Anterior cingulate cortex (tissue), 58 donors: ENCODE data around the gene ZMAT5.

Source experiments
- DNase-seq, 58 donors: peaks; one replicate each; lab custom pipeline; 2025; lab: John Stamatoyannopoulos, UW

ZMAT5 gene

GRCh38 chr22:29697853-29698598 lies 68.8 kb downstream of the ZMAT5 start:
- peak in 4 of 58 donors; percentile 10 to 23 (median 18) for DNase-seq

DNA sequence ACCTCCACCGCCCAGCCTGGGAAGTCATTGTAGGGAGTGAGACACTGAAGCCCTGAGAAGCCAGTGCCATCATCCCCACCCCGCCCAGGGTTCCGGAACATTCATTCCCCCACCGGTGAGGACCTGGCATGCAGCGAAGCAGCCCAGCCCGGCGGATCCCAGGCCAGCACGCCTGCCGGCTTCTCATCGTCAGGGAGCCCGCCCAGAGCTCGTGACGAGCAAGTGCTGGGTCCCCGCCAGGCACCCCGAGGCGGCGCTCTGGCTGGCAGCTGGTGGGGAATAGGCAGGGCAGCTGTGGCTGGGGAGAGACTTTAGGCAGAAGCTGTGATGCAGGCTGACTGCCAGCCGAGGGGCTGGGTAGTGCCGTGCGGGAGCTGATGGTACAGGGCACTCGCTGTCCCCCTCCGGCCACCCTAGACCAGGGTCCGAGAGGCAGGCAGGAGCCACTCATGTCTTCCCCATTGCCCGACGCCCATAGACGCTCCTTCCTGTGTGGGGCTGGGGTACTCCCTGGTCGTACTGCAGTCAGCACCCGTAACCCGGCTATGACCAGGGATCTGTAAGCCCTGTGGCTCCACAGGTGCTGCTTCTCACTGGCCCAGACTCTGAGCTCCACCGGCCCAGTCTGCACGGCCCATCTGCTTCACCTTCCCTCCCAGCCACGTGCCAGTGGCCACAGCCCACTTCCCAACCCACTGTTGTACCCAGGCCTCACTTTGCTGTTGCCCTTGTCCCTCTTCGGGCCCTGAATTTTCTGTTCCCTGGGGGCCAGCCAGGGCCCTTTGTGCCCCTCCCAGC lies 71.5 kb downstream of the ZMAT5 start:
- peak in 47 of 58 donors; percentile 9 to 84 (median 49) for DNase-seq

- peak in 2 of 58 donors; percentile 23 to 34 for DNase-seq
Observed at GRCh38 chr22:29693671-29694070, 73.1 kb downstream of the ZMAT5 start.

DNA sequence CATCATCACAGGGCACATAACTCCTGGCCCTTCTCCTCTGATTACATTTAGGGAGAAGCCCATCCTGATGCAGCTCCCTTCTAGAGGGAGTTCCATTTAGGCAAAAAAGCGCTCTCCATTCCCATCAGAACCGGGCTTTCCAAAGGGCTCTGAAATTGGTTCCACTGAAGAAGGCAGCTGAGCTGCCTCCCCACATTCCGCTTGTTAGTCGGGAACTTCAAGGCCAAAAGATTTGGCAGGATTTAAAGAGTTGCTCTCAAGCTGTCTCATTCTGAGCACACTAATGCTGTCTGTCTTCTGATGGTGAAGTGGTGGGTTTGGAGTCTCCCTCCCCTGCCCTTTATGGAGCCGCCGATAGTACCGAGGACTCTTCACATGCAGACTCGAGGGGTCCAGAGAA lies 73.6 kb downstream of the ZMAT5 start:
- no peak for DNase-seq

- DNase-seq = no peak
Observed at GRCh38 chr22:29692327-29692640, 74.5 kb downstream of the ZMAT5 start.

- DNase-seq = no peak
Observed at GRCh38 chr22:29691636-29692326, 75.0 kb downstream of the ZMAT5 start.

- no peak for DNase-seq
Observed at GRCh38 chr22:29690476-29690875, 76.3 kb downstream of the ZMAT5 start.

DNA sequence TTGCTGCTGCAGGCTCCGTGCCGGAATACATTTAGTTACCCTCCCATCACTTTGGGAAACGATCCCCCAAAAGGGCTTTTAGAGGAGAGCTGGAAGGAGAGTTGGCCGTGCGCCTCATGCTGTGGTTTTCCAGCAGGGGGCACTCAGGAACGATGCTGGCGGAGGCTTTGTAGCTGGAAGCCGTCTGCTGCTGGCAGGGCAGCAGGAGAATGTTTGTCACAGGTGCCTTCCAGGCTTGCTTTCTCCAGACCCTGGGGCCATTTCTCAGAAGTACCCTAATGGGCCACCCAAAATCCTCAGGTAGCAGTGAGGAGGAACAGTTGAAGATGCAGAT lies 77.0 kb downstream of the ZMAT5 start:
- peak in 56 of 58 donors; percentile 19 to 82 (median 62) for DNase-seq

DNA sequence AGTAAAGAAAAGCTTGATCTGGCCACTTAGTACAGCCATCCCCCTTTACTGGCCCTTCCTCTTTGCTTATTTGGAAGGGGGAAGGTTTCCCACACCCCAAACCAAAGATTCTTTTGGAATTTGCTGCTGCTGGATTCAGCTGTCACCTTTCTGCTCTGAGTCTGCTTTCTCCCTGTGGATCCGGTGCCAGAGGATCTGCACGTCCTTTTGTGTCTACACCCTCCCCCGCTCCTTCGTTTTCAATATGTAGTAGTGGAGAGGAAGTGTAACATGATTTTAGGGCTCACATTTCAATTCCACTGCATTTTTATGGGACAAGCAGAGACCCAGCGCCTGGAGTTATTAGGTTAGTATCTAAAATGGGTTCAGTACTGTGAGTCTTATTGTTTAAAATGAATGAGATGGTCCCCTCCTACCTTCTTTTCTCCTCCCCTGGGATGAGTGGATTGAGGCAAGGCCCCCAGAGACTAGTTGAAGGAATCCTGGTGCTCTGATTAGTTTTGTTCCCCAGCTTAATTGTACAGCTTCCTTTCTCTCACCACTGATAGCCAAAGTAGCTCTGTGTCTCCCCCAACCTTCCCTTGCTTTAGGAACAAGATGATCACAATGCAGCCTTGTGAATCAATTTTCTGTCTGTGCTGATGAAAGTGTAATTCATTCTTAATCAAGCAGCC lies 77.5 kb downstream of the ZMAT5 start:
- DNase-seq = no peak

DNA sequence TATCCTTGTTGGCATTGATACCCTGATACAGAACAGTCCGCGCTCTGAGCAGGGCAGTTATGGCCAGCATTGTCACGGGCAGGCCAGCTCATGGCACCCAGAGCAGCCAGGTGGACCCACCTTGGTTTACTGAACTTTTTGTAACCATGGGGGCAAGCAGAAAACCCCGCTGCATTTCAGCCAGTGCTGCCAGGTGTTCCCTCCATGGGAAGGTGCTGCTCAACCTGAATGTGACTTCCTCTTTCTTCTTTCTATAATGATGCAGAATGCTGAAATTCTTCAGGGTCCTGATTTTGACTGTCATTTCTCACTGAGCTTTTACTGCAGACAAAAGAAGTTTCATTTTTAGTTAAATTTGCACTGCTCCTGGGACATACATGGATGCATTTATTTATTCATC lies 82.6 kb downstream of the ZMAT5 start:
- no peak for DNase-seq

DNA sequence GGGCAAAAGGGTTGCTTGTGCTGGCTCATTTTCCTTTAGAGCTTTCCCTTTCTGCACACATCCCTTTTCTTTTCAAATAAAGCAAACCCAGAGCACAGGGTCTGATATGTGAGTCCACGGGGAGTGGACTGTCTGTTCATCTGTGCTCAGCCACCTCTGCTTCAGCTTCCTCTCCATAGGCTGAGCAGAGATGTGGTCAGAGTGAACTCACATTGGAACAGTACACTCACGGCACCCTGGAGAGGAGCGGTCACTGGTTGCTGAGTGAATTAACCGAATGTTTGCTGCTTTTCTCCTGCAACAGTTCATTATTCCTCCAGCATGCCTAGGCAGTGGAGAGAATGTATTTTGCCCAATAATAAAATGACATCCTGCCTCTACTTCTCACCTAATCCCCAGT lies 83.3 kb downstream of the ZMAT5 start:
- DNase-seq = no peak
